GM18519 (cell line): ENCODE measurements around the gene TEP1.
"Not testable (repeated sequence)": the region's sequence is repeated elsewhere in the genome, so short reads cannot be mapped to it uniquely, and the experiment has no call there.

ENCODE experiments used
- ATAC-seq: cut with Tn5 transposase; IDR thresholded peaks from one replicate; pipeline ENCODE4 v1.9.1; 2021; ENCODE audit warnings: mild to moderate bottlenecking, moderate library complexity; ENCODE audit not compliant: unreplicated experiment, low FRiP score

The TEP1 gene

GRCh38 chr14:20346713-20347112 lies 66.6 kb downstream of the TEP1 start:
- ATAC-seq = no peak

DNA sequence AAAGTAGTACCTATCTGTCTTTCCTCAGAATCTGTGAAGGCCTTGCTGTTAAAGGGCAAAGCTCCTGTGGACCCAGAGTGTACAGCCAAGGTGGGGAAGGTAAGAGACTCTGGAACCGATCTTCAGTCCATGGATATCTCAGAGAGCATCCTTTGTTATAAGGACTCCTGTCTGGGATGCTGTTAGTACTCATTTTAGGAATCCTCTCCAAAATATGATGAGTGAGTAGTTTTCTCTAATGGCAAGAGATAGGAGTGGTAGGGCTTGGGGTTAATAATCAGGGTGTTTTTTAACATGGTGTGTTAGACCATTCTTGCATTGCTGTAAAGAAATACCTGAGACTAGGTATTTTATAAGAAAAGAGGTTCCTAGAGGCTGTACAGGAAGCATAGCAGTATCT lies 67.9 kb downstream of the TEP1 start:
- no peak for ATAC-seq

GRCh38 chr14:20343862-20344220 lies 69.5 kb downstream of the TEP1 start:
- ATAC-seq = no peak

DNA sequence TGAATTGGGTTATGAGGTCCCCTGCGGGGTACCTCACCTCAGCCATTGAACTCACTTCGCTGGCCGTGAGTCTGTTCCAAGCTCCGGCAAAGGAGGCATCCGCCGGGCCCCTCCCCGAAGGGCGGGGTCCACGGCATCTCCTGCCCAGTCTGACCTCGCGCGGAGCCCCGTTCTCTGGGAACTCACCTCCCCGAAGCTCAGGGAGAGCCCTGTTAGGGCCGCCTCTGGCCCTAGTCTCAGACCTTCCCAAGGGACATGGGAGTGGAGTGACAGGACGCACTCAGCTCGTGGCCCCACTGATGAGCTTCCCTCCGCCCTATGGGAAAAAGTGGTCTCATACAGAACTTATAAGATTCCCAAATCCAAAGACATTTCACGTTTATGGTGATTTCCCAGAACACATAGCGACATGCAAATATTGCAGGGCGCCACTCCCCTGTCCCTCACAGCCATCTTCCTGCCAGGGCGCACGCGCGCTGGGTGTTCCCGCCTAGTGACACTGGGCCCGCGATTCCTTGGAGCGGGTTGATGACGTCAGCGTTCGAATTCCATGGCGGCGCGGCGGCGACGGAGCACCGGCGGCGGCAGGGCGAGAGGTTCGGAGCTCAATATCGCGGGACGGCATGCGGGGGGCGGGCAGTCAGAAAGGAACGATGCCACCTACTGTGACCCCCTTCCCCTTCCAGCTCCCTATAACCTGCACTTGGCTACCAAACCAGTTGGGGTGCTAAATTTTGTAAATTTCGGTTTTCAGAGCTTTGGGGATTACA lies 70.0 kb downstream of the TEP1 start, which contains the start of gene PARP2:
PARP2 (plus strand) TSS at position 544 of the 770 bp plus-strand sequence; CDS start at position 551, 7 bp downstream.
- peak; percentile 90 for ATAC-seq

- no peak for ATAC-seq
These were observed 71.7 kb downstream of the TEP1 start for GRCh38 chr14:20341646-20342045.

DNA sequence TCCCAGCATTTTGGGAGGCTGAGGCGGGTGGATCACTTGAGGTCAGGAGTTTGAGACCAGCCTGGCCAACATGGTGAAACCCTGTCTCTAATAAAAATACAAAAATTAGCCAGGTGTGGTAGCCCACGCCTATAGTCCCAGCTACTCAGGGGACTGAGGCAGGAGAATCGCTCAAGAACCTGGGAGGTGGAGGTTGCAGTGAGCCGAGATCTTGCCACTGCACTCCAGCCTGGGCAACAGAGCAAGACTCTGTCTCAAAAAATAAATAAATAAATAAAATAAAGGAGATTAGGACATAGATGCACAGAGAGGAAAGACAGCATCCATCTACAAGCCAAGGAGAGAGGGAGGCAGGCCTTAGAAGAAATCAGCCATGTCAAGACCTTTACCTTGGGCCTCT lies 72.3 kb downstream of the TEP1 start:
- not testable (repeated sequence) for ATAC-seq

- no peak for ATAC-seq
These were observed 79.3 kb downstream of the TEP1 start for GRCh38 chr14:20334017-20334416.

GRCh38 chr14:20333494-20333841 lies 79.8 kb downstream of the TEP1 start:
- ATAC-seq = no peak

GRCh38 chr14:20332788-20333493 lies 80.4 kb downstream of the TEP1 start, which contains the start of gene CCNB1IP1:
Gene CCNB1IP1 (minus strand): TSS chr14:20333279. CDS start chr14:20316523, 16,756 bp downstream.
- peak; percentile 88 for ATAC-seq

DNA sequence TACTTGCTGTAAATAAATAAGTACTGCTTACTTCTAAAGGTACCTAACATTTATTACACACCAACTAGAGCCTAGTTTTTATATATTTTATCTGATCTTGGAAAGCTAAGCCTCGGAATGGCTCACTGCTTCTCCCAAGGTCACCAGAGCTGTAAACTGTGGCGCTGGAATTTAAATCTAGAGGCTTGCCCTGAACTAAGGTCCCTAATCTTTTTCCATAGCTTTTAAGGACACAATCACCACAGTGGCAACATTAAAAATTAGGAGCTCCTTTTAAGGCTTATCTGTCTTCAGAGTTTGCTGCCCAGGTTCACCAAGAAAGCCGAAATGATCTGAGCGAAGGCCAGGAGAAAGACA lies 80.9 kb downstream of the TEP1 start:
- no peak for ATAC-seq

DNA sequence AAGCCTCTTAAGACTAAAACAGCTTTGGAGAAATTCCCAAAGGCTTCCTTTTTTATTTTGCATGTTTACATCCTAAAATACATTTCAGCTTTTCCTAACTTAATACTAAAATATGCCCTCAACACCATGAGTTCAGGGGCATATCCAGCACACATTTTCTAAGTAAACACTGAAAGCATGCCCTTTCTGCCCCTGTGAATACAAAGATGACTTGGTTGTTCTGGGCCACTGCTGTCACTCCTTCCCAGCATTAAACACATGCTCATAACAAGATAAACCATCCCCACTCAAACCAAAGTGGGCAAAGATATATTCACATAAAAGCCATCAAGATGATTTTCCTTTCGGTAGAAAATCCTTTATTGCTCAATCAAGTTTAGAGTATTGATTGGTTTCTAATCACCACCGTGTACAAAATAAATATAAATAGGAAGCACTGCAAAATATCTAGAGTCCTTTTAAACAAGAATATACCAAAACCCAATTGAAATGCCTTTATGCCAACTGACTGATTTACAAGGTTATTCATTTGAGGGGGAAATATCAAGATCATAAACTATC lies 82.2 kb downstream of the TEP1 start:
- ATAC-seq = no peak

GRCh38 chr14:20329355-20329754 lies 83.9 kb downstream of the TEP1 start:
- no peak for ATAC-seq

DNA sequence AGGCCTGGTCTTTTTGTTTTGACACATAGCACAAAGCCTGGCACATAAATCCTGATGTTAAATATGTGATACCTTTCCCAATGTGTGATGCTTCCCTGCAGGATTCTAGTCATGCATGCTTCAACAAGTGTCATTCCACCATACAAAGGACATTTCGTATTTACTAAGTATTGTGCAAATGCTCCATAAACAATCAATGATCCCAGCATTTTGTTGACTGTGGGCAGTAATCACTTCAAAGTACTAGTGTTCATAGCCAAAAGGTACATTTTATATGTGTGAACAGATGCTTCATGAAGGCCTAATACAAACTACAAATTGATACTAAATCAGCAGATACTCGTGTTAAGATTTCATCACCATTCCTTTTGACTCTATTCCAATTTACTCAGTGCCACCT lies 84.6 kb downstream of the TEP1 start:
- no peak for ATAC-seq

DNA sequence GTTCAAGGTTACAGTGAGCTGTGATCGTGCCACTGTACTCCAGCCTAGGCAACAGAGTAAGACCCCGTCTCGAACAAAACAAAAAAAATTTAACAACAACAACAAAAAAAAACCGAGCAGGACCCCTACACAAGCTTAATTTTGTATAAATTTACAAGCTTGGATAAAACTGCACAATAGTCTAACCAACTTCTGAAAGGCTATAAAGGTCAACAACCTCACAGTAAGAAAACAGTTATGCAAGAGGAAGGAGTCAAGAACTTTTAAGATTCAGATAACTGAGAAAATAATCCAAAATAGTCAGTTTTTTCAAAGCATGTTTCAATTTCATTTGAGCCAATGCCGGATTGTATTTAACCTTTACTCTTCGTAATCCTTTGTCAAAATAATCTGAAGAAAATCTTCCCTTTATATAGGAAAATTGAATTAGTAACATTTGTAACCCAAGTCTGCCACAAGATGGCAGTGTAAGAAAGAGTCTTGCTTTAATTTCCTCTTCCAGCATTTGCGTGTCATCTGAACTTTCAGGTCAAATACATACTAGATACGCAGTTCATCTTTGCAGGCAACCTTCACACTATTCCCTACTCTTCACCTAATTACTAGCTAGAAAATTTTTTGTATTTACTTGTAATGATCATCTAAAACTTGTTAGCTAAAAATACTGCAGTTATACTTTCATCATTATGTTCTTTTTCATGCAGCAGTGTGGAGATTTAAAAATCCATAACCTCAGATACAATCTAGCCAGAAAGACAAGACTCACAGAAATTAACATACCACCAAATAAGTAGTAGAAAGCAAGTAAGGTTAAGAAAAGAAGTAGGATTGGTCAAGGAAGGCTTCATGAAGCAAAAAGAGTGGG lies 86.1 kb downstream of the TEP1 start:
- ATAC-seq = no peak

GRCh38 chr14:20317720-20318119 lies 95.6 kb downstream of the TEP1 start:
- ATAC-seq = no peak
